ENCODE measurements around the gene POLR3G. TPM values are rescaled to one million over a fixed set of nuclear protein-coding genes. Genes with fewer than 3 reads are reported as not detected.

Gene POLR3G
- total RNA-seq, 1 donor from 2014 or later, result 3.2 TPM

DNA sequence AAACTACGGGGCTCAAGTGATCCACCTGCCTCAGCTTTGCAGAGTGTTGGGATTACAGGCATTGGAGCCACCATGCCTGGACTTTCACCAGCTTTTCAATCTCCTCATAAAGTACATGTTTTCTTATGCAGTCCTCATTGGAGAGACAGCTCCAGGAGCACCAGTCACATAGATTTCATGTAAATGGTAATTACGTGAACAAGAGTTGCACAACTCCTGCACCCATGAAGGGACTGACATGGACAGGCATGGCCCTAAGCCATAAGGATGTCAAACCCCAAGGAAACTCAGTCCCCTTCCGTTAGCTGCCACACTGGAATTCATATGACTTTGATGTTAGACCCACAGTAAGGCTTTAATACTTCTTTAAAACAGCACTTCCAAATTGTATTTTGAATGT, 76.3 kb downstream of the POLR3G start:
- Mint-ChIP-seq H3K9me3 (ENCODE audit: low read depth) (no peaks in the 10 kb centered on the region), H3K27me3 (no peaks in the 10 kb centered on the region), H3K4me1 (ENCODE audit: low read depth) (peaks cover 34% of the 10 kb centered on the region), H3K27ac (no peak overlapping the region), H3K4me3 (ENCODE audit: low read depth) (no peak overlapping the region), H3K36me3 (ENCODE audit: insufficient read depth) (no peaks in the 10 kb centered on the region)
- DNase-seq (ENCODE audit: low spot score, unreplicated experiment), result no peak
- TF ChIP-seq, protein P1, sequence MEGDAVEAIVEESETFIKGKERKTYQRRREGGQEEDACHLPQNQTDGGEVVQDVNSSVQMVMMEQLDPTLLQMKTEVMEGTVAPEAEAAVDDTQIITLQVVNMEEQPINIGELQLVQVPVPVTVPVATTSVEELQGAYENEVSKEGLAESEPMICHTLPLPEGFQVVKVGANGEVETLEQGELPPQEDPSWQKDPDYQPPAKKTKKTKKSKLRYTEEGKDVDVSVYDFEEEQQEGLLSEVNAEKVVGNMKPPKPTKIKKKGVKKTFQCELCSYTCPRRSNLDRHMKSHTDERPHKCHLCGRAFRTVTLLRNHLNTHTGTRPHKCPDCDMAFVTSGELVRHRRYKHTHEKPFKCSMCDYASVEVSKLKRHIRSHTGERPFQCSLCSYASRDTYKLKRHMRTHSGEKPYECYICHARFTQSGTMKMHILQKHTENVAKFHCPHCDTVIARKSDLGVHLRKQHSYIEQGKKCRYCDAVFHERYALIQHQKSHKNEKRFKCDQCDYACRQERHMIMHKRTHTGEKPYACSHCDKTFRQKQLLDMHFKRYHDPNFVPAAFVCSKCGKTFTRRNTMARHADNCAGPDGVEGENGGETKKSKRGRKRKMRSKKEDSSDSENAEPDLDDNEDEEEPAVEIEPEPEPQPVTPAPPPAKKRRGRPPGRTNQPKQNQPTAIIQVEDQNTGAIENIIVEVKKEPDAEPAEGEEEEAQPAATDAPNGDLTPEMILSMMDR (IDR thresholded peaks at IDR 0.05; ENCODE audit: unreplicated experiment), result no peak

DNA sequence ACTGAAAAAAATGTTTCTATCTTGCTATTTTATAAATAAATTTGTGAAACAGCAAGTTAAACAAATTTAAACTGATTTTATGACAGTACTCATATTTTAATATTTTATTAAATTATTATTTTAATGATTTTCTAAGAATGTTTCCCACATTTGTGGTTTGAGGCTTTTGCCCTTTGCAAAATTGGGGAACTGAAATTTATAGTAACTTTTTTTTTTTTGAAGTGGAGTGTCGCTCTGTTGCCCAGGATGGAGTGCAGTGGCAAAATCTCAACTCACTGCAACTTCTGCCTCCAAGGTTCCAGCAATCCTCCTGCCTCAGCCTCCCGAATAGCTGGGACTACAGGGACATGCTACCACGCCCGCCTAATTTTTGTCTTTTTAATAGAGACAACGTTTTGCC, 76.7 kb downstream of the POLR3G start:
- Mint-ChIP-seq H3K9me3 (ENCODE audit: low read depth) (no peaks in the 10 kb centered on the region), H3K27me3 (peaks cover 2% of the 10 kb centered on the region), H3K36me3 (ENCODE audit: insufficient read depth) (no peaks in the 10 kb centered on the region), H3K4me1 (ENCODE audit: low read depth) (peaks cover 34% of the 10 kb centered on the region), H3K27ac (no peak overlapping the region), H3K4me3 (ENCODE audit: low read depth) (no peak overlapping the region)
- TF ChIP-seq, protein P1 (IDR thresholded peaks at IDR 0.05; ENCODE audit: unreplicated experiment), result no peak
- DNase-seq (ENCODE audit: low spot score, unreplicated experiment), result no peak

DNA sequence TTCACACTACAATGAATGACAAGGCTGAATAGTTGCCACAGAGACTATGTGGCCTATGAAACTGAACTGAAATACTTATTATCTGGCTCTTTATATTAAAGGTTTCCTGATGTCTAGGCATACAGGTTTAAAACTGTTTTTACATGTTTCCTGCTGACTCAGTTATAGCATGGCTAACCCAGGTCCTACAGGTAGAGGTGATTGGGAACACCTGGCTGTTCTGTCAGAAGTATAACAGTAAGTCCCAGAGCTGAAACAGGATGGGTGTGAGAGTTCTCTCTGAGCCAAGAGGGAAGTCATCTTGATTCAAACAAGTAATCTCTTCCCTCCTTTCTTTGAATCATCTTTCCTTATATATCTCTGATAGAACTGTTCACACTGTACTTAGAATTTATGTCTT, 79.0 kb downstream of the POLR3G start:
- peaks cover 7% of the 10 kb centered on the region for H3K27me3 Mint-ChIP-seq
- H3K9me3 Mint-ChIP-seq (ENCODE audit: low read depth), result no peaks in the 10 kb centered on the region
- peaks cover 23% of the 10 kb centered on the region for H3K4me1 Mint-ChIP-seq (ENCODE audit: low read depth)
- no peak overlapping the region for H3K27ac Mint-ChIP-seq
- TF ChIP-seq, protein P1 (IDR thresholded peaks at IDR 0.05; ENCODE audit: unreplicated experiment), result no peak
- no peak overlapping the region for H3K4me3 Mint-ChIP-seq (ENCODE audit: low read depth)
- DNase-seq (ENCODE audit: low spot score, unreplicated experiment), result no peak
- no peaks in the 10 kb centered on the region for H3K36me3 Mint-ChIP-seq (ENCODE audit: insufficient read depth)

DNA sequence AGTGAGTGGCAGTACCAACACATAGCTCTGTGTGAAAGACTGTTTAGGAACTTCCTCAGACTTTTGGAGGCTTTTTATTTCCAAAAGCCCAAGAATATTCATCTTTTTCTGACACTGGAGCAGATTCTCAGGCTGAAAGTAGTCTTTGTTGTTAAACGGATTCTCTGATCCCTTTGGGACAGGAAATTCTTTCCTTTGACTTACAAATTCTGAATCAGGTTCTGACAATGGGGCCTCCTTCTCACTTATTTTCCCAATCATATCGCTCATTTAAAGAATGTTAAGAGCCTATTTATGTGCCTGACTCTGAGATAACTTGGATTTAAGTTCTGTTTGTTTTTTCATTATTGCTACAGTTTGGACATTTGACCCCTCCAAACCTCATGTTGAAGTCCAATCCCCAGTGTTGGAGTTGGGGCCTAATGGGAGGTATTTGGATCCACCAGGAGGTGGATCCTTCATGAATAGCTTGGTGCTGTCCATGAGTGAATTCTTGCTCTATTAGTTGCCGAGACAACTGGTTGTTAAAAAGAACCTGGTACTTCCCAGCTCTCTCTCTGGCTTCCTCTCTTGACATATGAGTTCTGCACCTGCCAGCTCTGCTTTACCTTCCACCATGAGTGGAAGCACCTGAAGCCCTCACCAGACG, 79.8 kb downstream of the POLR3G start:
- H3K27ac Mint-ChIP-seq, result no peak overlapping the region
- H3K4me3 Mint-ChIP-seq (ENCODE audit: low read depth), result no peak overlapping the region
- no peaks in the 10 kb centered on the region for H3K9me3 Mint-ChIP-seq (ENCODE audit: low read depth)
- TF ChIP-seq, protein P1 (IDR thresholded peaks at IDR 0.05; ENCODE audit: unreplicated experiment), result no peak
- peaks cover 23% of the 10 kb centered on the region for H3K4me1 Mint-ChIP-seq (ENCODE audit: low read depth)
- no peak for DNase-seq (ENCODE audit: low spot score, unreplicated experiment)
- H3K27me3 Mint-ChIP-seq, result peaks cover 7% of the 10 kb centered on the region
- H3K36me3 Mint-ChIP-seq (ENCODE audit: insufficient read depth), result no peaks in the 10 kb centered on the region

DNA sequence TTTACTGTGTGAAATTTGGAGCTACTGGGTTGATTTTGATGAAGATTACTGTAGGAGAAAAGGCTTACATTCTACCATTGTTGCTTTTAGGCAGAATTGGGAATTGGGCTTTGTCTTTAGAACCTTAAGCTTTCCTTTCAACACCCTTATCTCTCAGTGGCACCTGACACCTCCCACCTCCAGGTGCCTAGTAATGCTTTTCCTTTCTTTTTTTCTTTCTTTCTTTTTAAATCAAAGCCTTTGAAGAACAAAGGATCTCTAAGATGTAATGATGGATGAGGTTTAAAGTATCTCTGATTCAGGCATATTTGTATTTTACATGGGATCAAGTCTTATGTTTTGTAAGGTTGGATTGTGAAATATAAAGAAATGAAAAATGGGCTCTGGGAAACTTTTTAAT, 81.0 kb downstream of the POLR3G start:
- H3K9me3 Mint-ChIP-seq (ENCODE audit: low read depth), result no peaks in the 10 kb centered on the region
- H3K4me1 Mint-ChIP-seq (ENCODE audit: low read depth), result peaks cover 28% of the 10 kb centered on the region
- peaks cover 7% of the 10 kb centered on the region for H3K27me3 Mint-ChIP-seq
- no peaks in the 10 kb centered on the region for H3K36me3 Mint-ChIP-seq (ENCODE audit: insufficient read depth)
- H3K27ac Mint-ChIP-seq, result no peak overlapping the region
- no peak overlapping the region for H3K4me3 Mint-ChIP-seq (ENCODE audit: low read depth)
- DNase-seq (ENCODE audit: low spot score, unreplicated experiment), result no peak
- TF ChIP-seq, protein P1 (IDR thresholded peaks at IDR 0.05; ENCODE audit: unreplicated experiment), result no peak
